Chondrocyte (in vitro differentiated cells): ENCODE results near the gene FAXC. TPM values are rescaled to one million over a fixed set of nuclear protein-coding genes. Genes with fewer than 3 reads are reported as not detected.

ENCODE experiments used
- DNase-seq: peaks from one replicate; pipeline ENCODE4 v3.0.0; 2021; ENCODE audit warnings: mixed read lengths, low spot score
- H3K27ac Mint-ChIP-seq: one replicate; pipeline ENCODE4 v1.8.0; 2021; ENCODE audit warnings: mild to moderate bottlenecking, moderate library complexity, mixed read lengths; ENCODE audit not compliant: unreplicated experiment
- H3K27me3 Mint-ChIP-seq: 2 replicates; pipeline ENCODE4 v1.8.0; 2021; ENCODE audit warnings: low read depth, mixed read lengths
- H3K36me3 Mint-ChIP-seq: 2 replicates; pipeline ENCODE4 v1.8.0; 2021; ENCODE audit warnings: low read depth, mixed read lengths
- H3K4me1 Mint-ChIP-seq: 2 replicates; pipeline ENCODE4 v1.8.0; 2021; ENCODE audit warnings: low read depth, mild to moderate bottlenecking, mixed read lengths
- H3K4me3 Mint-ChIP-seq: one replicate; pipeline ENCODE4 v1.8.0; 2021; ENCODE audit warnings: mild to moderate bottlenecking, moderate library complexity, mixed read lengths; ENCODE audit not compliant: unreplicated experiment
- H3K9me3 Mint-ChIP-seq: 2 replicates; pipeline ENCODE4 v1.8.0; 2021; ENCODE audit warnings: low read depth, mixed read lengths
- CTCF ChIP-seq: fragments of 200-600 bp; sonication (generic); IDR thresholded peaks from 2 replicates; pipeline ENCODE4 v1.5.0; 2021; ENCODE audit warnings: antibody characterized with exemption, mild to moderate bottlenecking, moderate library complexity
- total RNA-seq: library from RNA; stranded (reverse); gene quantifications from 3 replicates; pipeline ENCODE4 v1.2.1, GENCODE V29; 2021

Gene FAXC
- total RNA-seq, 1 donor from 2014 or later = 8.0 TPM

GRCh38 chr6:99294786-99295185 is 54.7 kb downstream of the FAXC start:
- no peak for TF ChIP-seq CTCF
- no peak for DNase-seq
- Mint-ChIP-seq H3K27me3 (no peaks in the 10 kb centered on the region), H3K27ac (no peak overlapping the region), H3K4me3 (no peak overlapping the region), H3K9me3 (no peaks in the 10 kb centered on the region), H3K4me1 (no peaks in the 10 kb centered on the region), H3K36me3 (peaks cover 1% of the 10 kb centered on the region)

DNA sequence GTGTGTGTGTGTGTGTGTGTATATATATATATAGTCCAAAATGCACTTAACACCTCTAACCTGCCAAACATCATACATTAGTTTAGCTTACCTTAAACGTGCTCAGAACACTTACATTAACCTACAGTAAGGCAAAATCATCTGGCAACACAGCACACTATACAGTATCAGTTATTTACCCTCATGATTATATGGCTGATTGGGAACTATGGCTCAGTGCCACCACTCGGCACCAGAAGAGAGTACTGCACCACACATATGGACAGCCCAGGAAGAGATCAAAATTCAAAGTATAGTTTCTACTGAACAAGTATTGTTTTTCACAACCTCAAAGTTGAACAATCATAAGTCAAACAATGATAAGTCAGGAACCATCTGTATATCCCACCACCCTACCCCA is 59.8 kb downstream of the FAXC start:
- H3K4me1 Mint-ChIP-seq = no peaks in the 10 kb centered on the region
- peaks cover 2% of the 10 kb centered on the region for H3K36me3 Mint-ChIP-seq
- TF ChIP-seq CTCF = no peak
- no peak overlapping the region for H3K27ac Mint-ChIP-seq
- H3K9me3 Mint-ChIP-seq = no peaks in the 10 kb centered on the region
- no peaks in the 10 kb centered on the region for H3K27me3 Mint-ChIP-seq
- H3K4me3 Mint-ChIP-seq = no peak overlapping the region
- DNase-seq = no peak

- Mint-ChIP-seq H3K4me3 (no peak overlapping the region), H3K36me3 (peaks cover 2% of the 10 kb centered on the region), H3K27me3 (no peaks in the 10 kb centered on the region), H3K9me3 (no peaks in the 10 kb centered on the region), H3K27ac (no peak overlapping the region), H3K4me1 (no peaks in the 10 kb centered on the region)
- DNase-seq = no peak
- no peak for TF ChIP-seq CTCF
Measured at GRCh38 chr6:99288668-99289067, 60.8 kb downstream of the FAXC start.

DNA sequence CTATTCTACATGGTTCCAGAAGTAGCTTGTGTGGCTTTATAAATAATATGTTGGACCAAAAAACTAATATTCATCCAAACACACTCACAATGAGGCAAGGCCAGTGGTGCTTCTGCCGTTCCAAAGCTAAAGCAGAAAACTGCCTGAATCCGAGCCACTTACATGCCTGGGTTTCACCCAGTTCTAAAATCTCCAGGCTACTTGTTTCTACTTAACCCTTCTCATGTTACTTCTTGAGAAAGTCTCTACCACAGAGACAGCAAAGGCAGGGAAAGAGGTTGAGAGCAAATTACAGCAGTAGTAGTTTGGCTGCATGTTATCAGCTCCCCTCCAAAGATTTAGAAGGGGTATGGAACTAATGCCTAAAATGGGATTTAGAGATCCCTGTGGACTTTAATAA is 62.0 kb downstream of the FAXC start:
- no peaks in the 10 kb centered on the region for H3K27me3 Mint-ChIP-seq
- no peaks in the 10 kb centered on the region for H3K4me1 Mint-ChIP-seq
- H3K27ac Mint-ChIP-seq = no peak overlapping the region
- no peak for TF ChIP-seq CTCF
- H3K4me3 Mint-ChIP-seq = no peak overlapping the region
- DNase-seq = no peak
- H3K36me3 Mint-ChIP-seq = peaks cover 2% of the 10 kb centered on the region
- no peaks in the 10 kb centered on the region for H3K9me3 Mint-ChIP-seq

DNA sequence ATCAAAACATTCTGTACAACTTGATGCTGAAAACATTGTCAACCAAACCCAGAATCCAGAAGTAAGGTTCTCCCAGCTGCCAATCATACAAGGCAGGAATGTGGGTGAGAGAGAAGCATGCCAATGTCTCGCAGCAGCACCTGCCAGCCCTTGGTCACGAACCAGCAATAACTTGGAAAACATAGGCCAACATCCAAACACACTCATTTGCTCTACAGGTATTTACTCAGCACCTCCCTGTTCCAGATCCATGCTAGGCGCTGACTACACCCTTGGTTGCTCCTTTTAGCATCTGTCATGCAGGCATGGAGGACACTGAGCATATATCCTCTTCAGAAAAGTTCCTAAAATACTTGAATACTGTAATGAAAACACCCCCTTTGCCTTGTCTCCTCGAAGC is 63.6 kb downstream of the FAXC start:
- H3K36me3 Mint-ChIP-seq = peaks cover 5% of the 10 kb centered on the region
- H3K4me1 Mint-ChIP-seq = no peaks in the 10 kb centered on the region
- TF ChIP-seq CTCF = no peak
- no peak for DNase-seq
- no peak overlapping the region for H3K27ac Mint-ChIP-seq
- no peaks in the 10 kb centered on the region for H3K9me3 Mint-ChIP-seq
- no peak overlapping the region for H3K4me3 Mint-ChIP-seq
- no peaks in the 10 kb centered on the region for H3K27me3 Mint-ChIP-seq
